ENCODE measurements around the gene PTPRD.

The PTPRD gene

DNA sequence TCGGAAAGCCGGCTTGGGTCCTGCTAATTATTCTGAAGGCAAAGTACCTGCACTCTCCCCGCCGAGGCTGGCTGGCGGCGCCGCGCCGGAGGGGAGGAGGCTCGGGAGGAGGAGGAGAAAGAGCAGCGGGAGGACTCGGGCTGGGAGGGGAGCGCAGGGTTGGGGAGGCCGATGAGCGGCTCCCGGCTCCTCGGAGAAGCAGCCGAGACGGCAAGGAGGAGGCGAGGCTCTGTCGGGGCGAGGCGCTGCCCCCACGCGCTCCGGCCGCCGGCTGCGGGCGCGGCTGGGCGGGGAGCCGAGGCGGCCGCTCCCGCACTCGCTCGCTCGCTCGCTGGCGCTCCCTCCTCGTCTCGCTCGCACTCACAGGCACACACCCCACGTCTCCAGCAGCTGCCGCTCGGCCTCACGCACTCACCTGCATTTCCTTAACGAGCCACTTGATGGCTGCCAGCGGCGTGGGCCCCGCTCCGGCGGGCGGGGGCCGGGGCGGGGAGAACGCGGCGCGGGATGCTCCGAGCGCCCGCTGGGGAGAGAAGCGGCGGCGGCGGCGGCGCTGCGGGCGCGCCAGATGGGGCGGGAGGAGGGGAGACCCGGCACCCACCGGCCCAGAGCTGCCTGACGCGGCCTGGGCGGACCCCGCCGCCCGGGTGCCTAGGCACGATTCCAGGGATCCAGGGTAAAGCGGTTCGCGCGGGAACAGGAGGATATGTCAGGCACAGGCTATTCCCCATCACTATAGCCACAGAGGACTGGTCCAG lies at the start of gene PTPRD:
TSS of gene PTPRD (minus strand) at position 362 of the 758 bp plus-strand sequence.
- no peak within 1 kb of the TSS for H3K27ac ChIP-seq

GRCh38 chr9:10661994-10662393 lies 49.2 kb upstream of the PTPRD start:
- no peak overlapping the region for H3K27ac ChIP-seq
- no peak overlapping the region for H3K4me3 ChIP-seq

More for the DNA sequence above, at the start of gene PTPRD:
- H3K4me3 ChIP-seq, result peak within 1 kb of the TSS in 6 of 7 experiments; percentile 16 to 41 (median 26)

- Histone ChIP-seq H3K27ac (no peak overlapping the region), H3K4me3 (no peak overlapping the region)
Observed at GRCh38 chr9:10661376-10661775, 48.6 kb upstream of the PTPRD start.

DNA sequence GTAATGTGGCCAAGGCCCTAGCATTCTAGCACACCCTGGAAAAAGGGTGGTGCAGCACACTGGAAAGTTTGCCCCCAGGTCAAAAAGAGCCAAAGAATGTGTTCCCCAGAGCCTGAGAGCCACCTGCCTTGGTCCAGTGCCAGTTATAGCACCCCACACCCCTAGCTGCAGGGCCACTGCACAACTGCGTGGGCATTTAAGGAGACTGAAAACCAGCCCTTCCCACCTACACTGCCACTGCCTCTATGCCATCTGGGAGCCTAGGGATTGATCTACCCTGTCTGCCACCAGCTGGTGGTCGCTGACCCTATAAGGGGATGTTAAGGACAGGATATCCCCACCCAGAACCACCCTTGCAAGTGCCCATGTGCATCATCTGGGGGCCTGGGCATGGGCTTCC lies 38.2 kb upstream of the PTPRD start:
- no peak overlapping the region for H3K27ac ChIP-seq
- no peak overlapping the region for H3K4me3 ChIP-seq

DNA sequence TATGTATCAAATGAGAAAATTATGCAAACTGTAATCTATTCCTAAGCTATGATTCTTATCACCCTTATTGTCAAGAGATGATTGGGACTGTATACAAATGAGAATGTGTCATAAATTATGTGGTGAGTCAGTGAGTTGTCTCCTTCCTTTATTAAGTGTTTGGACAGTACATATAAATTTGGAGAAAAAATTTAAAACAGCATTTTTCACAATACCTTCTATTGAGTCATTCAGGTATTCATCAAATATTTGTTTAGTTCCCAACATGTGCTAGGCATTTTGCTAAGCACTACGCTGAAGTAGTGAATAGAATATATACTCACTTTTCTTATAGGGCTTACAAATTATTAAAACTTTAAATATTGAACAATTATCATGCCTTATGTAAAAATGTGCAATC lies 36.3 kb upstream of the PTPRD start:
- Histone ChIP-seq H3K4me3 (no peak overlapping the region), H3K27ac (no peak overlapping the region)

DNA sequence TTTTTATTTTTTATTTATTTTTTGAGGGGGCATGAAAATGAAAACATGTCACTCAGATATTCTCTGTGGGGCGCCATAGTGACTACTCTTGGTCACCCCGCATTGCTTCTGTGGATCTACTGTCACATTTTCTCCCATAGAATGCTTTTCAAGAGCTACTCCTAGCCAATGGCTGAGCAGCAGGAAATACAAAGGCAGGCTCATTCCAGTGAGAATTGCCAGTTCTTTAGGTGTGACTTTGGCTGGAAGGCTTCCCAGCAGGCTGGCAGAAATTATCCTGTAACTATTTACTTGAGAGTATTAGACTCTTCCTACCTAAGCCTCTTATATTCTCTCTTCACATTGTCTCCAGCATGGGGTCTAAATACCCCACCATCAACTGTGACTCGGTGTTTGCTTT lies 21.0 kb upstream of the PTPRD start:
- Histone ChIP-seq H3K27ac (no peak overlapping the region), H3K4me3 (no peak overlapping the region)

DNA sequence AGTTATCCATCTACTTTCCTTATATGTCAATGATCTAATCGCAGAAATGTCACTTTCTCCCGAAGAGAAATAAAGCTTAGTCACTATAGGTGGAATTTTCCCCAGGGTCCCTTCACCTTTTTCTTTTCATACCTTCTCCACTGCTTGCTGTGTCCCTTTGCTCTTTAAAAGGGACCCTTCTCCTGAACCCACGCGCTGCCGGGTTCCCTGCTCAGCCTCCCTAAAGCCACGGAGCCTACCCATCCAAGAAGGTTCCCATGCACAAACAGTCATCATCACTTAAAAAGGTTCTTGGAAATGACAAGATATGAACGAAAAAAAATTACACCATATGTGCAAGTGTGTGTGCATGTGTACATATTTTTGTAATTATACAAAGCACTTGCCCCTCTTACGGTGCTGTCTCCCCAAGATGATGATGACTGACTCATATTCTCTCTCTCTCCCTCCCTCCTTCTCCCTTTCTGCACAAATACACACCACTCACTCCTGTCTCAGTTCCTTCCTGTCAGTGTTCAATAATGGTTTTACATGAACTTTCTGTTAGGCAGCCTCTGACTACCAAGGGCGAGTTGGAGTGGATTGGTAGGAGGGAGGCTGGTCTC lies 1.5 kb upstream of the PTPRD start:
- H3K27ac ChIP-seq, result no peak overlapping the region
- no peak overlapping the region for H3K4me3 ChIP-seq

DNA sequence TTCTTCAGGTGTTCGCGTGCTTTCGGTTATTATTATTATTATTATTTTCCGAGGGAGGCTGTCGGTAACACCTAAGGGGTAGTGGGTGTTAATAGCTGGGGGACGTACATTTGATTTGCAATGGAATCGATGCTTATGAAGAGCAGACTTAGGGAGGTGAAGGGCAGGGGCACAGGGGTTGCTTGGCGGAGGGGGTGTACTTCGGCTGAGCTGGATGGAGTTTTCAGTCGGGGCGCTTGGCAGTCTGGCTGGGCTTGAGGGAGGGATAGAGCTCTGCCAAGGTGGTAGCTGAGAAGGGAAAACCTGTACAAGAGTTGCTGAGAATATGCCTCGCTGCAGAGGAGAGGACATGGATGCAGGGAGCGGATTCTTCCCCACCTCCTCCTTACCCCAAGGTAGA lies 617 bp upstream of the PTPRD start:
- H3K27ac ChIP-seq, result no peak overlapping the region
- peak overlapping the region in 3 of 7 experiments; percentile 21 to 41 (median 32) for H3K4me3 ChIP-seq

DNA sequence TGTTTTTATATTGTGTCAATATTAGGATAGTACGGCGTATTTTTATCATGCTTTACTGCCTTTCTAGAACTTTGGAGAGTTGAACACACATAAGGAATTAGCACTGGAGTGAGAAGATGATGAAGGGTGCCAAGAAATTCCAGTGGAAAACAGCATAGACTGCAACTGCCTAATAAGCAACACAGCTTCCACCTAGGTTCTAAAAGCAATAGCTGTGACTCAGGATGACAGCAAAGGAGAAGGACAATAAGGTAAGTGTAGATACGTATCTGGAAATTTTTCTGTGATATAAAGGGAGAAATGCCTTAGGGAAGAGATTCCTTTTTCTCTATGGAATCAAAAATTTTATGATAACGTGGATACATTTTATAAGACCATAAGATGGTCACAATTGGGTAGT lies 7.4 kb downstream of the PTPRD start:
- H3K4me3 ChIP-seq, result no peak overlapping the region
- no peak overlapping the region for H3K27ac ChIP-seq

GRCh38 chr9:10604927-10605326 lies 7.9 kb downstream of the PTPRD start:
- H3K27ac ChIP-seq, result no peak overlapping the region

DNA sequence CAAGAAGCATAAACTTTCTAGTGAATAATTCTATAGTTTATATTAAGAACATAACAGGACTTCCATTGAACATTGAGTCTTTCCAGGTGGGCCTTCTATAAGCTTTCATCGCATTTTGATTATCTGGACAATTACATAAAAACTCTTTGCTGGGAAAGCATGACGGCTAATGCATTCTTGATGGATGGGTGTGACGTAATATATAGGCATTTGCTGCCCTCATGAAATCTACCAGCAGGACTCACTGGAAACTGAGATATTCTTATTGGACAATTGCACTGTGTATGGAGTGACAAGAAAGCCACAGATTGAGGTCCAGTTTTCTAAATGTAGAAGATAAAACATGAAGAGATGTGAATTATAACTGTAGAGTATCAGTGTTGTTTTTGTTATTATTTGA lies 15.0 kb downstream of the PTPRD start:
- Histone ChIP-seq H3K4me3 (no peak overlapping the region), H3K27ac (no peak overlapping the region)

More at GRCh38 chr9:10604927-10605326, 7.9 kb downstream of the PTPRD start:
- H3K4me3 ChIP-seq, result no peak overlapping the region

- Histone ChIP-seq H3K27ac (no peak overlapping the region), H3K4me3 (no peak overlapping the region)
Observed at GRCh38 chr9:10594482-10594881, 18.3 kb downstream of the PTPRD start.

DNA sequence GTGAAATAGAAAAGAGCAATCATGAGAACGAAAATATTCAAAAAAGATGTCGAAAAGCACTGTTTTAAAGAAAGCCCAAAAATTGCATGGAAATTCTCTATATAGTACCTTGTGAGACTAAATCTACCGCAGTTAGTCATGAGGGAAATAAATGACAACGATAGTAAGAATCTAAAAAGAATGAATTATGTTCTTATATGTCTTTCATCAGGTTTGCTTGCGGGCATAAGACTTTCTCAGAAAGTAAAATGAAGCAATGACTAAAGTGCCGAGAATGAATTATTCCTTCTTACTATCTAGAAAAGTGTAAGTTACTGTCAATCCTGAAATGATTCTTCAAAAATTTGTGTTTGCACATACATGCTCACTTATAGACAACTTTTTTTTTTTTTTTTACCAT lies 26.4 kb downstream of the PTPRD start:
- Histone ChIP-seq H3K27ac (no peak overlapping the region), H3K4me3 (no peak overlapping the region)

- no peak overlapping the region for H3K27ac ChIP-seq
- no peak overlapping the region for H3K4me3 ChIP-seq
Observed at GRCh38 chr9:10571699-10572098, 41.1 kb downstream of the PTPRD start.

- Histone ChIP-seq H3K4me3 (no peak overlapping the region), H3K27ac (no peak overlapping the region)
Observed at GRCh38 chr9:10566848-10567247, 46.0 kb downstream of the PTPRD start.

- Histone ChIP-seq H3K27ac (no peak overlapping the region), H3K4me3 (no peak overlapping the region)
Observed at GRCh38 chr9:10562581-10563343, 50.0 kb downstream of the PTPRD start.

GRCh38 chr9:10548348-10548747 lies 64.5 kb downstream of the PTPRD start:
- no peak overlapping the region for H3K27ac ChIP-seq
- H3K4me3 ChIP-seq, result no peak overlapping the region

GRCh38 chr9:10538073-10538472 lies 74.7 kb downstream of the PTPRD start:
- Histone ChIP-seq H3K4me3 (no peak overlapping the region), H3K27ac (no peak overlapping the region)

DNA sequence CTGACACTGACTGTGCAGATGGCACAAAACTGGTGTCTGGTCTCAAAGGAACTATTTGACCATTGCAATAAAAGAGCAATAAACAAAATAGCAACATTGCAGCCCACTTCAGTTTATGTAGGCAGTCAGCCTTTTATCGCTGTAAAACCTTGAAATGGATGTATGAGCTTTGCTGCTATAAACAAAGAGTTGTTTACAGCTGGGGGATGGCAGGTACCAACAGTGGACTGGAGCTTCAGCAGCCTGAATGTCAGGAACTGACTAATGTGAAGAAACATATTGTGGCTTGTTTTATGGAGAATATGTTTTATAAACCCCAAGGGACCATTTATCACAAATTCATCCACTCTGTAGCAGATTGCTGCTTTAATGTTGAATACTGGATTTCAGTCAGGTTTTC lies 78.0 kb downstream of the PTPRD start:
- Histone ChIP-seq H3K4me3 (no peak overlapping the region), H3K27ac (no peak overlapping the region)

DNA sequence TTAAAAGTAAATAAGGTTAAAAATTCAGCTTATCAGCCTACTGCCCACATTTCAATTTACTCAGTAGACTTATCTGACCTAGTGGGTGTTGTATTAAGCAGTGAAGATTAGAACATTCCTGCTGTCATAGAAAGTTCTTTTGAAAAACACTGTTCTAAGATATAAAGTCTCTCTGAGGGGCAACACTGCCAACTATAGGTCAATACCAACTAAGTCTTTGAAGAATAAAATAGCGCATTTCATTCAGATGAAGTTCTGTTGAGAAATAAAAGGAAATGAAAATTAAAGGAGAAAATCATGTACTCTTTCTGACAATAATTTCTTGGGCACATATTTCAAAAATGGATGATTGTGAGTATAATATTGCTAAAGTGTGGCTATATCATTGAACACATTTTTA lies 86.8 kb downstream of the PTPRD start:
- no peak overlapping the region for H3K27ac ChIP-seq
- H3K4me3 ChIP-seq, result no peak overlapping the region

- no peak overlapping the region for H3K4me3 ChIP-seq
- no peak overlapping the region for H3K27ac ChIP-seq
Observed at GRCh38 chr9:10523164-10523563, 89.6 kb downstream of the PTPRD start.

All from skin epidermis (tissue), 12 donors.